ENCODE measurements around the gene OCRL.

GRCh38 chrX:129524250-129524850 lies 15.7 kb upstream of the OCRL start:
- TF ChIP-seq CTCF (IDR thresholded peaks at IDR 0.05) (no peak), POLR2A (IDR thresholded peaks at IDR 0.05; ENCODE audit: low read depth) (no peak), POLR2AphosphoS5 (IDR thresholded peaks at IDR 0.05) (no peak)

All from esophagus muscularis mucosa (tissue), 3 donors.